Uterus (tissue), 4 donors: ENCODE measurements around the gene CCDC188. TPM values are rescaled to one million over a fixed set of nuclear protein-coding genes. Genes with fewer than 3 reads are reported as not detected.

Experiments
- DNase-seq, 2 donors: peaks; one replicate each; pipeline ENCODE4 v3.0.0-alpha.2; 2019 to 2020
- H3K27ac ChIP-seq, 2 donors: fragments of 200-600 bp; sonication (generic); 1 replicate in 1 of 2; 2 replicates in 1 of 2; pipeline ENCODE4 v1.5.1; 2016 to 2018
- H3K27me3 ChIP-seq, 2 donors: fragments of 200-600 bp; sonication (generic); one replicate each; pipeline ENCODE4 v1.5.1; 2018 to 2019; ENCODE audit warnings: control low read depth in 1 of 2
- H3K36me3 ChIP-seq, 2 donors: fragments of 200-600 bp; sonication (generic); one replicate each; pipeline ENCODE4 v1.5.1; 2019; ENCODE audit warnings: control low read depth in 1 of 2
- H3K4me1 ChIP-seq, 2 donors: fragments of 200-600 bp; sonication (generic); one replicate each; pipeline ENCODE4 v1.5.1; 2018 to 2019; ENCODE audit warnings: control low read depth in 1 of 2
- H3K4me3 ChIP-seq, 2 donors: fragments of 200-600 bp; sonication (generic); 1 replicate in 1 of 2; 2 replicates in 1 of 2; pipeline ENCODE4 v1.5.1; 2018 to 2019; ENCODE audit warnings: mild to moderate bottlenecking in 1 of 2
- H3K9me3 ChIP-seq, 2 donors: fragments of 200-600 bp; sonication (generic); one replicate each; pipeline ENCODE4 v1.5.1; 2019; ENCODE audit warnings: control low read depth in 1 of 2
- POLR2A ChIP-seq, 2 donors: fragments of 450-650 bp; IDR thresholded peaks; one replicate each; pipeline ENCODE4 v1.6.1; 2016; ENCODE audit warnings: antibody characterized with exemption in 2 of 2, mild to moderate bottlenecking in 1 of 2, moderate library complexity in 1 of 2
- intact Hi-C: fragments of 100-400 bp; cut with DNase I; formaldehyde crosslinking; loops from one replicate; pipeline ENCODE4 v1.15.1; 2023; ENCODE audit warnings: low total_unique reads
- total RNA-seq, 4 donors: library from RNA; depleted of rRNA in 3 of 4; stranded (reverse); fragments of >200 nt in 3 of 4; gene quantifications; one replicate each; pipeline versions ENCODE4 v1.1.0 to v1.2.4, GENCODE V29; 2014 to 2023
- TF ChIP-seq, protein P1 (sequence below), 4 experiments: fragments of 200-600 bp in 2 of 4; fragments of 450-650 bp in 2 of 4; sonication (generic) in 2 of 4; IDR thresholded peaks; one replicate each; pipeline ENCODE4 v1.5.1; 2016 to 2019; ENCODE audit warnings: antibody characterized with exemption in 4 of 4, mild to moderate bottlenecking in 2 of 4, moderate library complexity in 1 of 4
- donor health status: DM: yes; HTN: yes; CAD: no.

CCDC188 gene
- total RNA-seq, 4 donors from 2014 or later: 2.7 to 4.3 TPM; not detected in 2

DNA sequence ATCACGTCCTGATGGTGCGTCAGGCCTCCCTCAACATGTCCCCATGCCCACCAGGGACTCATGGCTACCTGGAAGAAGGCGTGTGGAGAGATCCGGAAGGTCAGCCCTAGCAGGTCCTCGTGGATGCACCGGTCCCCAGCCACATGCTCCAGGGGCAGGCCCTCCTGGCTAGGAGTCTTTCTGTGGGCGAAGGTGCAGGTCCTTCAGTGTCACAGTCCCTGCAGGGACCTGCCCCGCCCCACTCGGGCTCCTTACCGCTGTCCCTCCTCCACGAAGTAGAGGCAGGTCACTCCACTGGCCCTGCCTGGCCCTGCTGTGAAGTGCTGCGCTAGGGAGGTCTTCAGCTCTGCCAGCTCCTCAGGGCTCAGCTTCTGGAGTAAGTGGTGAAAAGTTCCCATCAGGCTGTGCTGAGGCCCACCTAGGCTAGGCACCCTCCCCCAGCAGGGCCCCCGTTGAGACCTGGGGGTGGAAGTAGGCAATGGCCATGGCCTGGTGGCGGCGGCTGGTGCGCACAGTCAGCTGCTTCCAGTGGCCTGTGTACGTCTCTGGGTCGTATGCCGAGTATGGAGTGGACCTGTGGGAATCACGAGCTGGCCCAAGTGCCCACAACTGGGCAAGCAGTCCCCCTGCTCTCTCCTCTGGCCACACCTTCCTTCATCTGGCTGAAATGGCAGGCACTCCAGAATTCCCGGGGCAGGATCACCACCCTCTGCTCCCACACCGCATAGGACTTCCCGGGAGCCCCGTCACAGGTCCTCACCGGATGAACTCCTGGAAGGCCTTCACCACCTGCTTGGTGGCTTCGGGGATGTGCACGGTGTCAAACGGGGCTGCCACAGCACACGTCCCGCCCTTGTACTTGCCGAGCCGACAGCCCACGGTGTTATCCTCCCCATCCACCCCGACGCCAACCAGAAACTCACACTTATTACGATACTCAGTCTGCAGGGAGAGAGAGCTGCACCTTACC is 36.1 kb downstream of the CCDC188 start:
- intact Hi-C loops: loop anchor here (10.0 kb wide), 1 partner anchor 140 kb away; no protein-coding TSS in a partner anchor
- DNase-seq: no peak
- no peaks in the 10 kb centered on the region for H3K9me3 ChIP-seq
- H3K4me1 ChIP-seq: peaks cover 4 to 7% of the 10 kb centered on the region in 2 donors
- no peak overlapping the region for H3K4me3 ChIP-seq
- H3K27me3 ChIP-seq: no peaks in the 10 kb centered on the region
- H3K36me3 ChIP-seq: no peaks in the 10 kb centered on the region
- no peak for TF ChIP-seq POLR2A (IDR thresholded peaks at IDR 0.05)
- TF ChIP-seq, protein P1, sequence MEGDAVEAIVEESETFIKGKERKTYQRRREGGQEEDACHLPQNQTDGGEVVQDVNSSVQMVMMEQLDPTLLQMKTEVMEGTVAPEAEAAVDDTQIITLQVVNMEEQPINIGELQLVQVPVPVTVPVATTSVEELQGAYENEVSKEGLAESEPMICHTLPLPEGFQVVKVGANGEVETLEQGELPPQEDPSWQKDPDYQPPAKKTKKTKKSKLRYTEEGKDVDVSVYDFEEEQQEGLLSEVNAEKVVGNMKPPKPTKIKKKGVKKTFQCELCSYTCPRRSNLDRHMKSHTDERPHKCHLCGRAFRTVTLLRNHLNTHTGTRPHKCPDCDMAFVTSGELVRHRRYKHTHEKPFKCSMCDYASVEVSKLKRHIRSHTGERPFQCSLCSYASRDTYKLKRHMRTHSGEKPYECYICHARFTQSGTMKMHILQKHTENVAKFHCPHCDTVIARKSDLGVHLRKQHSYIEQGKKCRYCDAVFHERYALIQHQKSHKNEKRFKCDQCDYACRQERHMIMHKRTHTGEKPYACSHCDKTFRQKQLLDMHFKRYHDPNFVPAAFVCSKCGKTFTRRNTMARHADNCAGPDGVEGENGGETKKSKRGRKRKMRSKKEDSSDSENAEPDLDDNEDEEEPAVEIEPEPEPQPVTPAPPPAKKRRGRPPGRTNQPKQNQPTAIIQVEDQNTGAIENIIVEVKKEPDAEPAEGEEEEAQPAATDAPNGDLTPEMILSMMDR (IDR thresholded peaks at IDR 0.05): no peak
- no peak overlapping the region for H3K27ac ChIP-seq

DNA sequence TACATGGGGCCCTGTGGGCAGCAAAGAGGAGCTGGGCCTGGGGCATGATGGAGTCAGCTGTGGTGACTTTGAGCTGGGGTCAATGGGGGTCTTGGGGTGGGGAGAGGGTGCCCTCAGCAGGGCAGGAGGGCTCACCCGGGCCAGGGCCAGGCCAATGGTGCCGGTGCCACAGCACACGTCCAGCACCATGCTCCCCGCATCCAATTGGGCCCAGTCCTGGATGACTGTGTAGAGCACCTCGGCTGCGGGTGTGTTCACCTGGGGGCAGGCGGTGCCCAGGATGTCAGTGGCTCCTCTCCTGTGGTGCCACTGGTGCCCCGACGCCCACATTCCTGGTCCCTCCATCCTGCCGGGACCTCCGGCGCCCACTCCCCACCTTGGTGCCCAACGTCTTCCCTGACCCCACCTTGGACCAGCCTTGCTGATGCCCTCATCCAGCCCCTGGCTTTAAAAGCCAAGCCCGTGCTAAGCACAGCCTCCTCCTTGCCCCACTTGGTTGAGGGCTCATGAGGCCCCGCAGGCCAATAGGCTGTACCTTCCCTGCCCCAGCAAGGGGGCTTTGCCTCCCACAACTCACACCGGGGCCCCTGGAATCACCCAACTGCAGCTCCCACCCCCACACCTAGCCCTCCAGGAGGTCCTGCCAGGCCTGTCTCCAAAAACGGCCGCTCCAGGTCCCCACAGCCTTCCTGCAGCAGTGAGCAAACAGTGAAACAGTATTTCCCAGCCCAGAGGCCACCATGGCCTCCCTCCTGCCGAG is 37.1 kb downstream of the CCDC188 start:
- no peak overlapping the region for H3K4me3 ChIP-seq
- TF ChIP-seq, protein P1 (IDR thresholded peaks at IDR 0.05): no peak
- TF ChIP-seq POLR2A (IDR thresholded peaks at IDR 0.05): no peak
- H3K9me3 ChIP-seq: no peaks in the 10 kb centered on the region
- H3K4me1 ChIP-seq: peaks cover 4 to 7% of the 10 kb centered on the region in 2 donors
- DNase-seq: no peak
- H3K36me3 ChIP-seq: no peaks in the 10 kb centered on the region
- no peaks in the 10 kb centered on the region for H3K27me3 ChIP-seq
- intact Hi-C loops: loop anchor here (10.0 kb wide), 1 partner anchor 139 kb away; no protein-coding TSS in a partner anchor
- H3K27ac ChIP-seq: no peak overlapping the region

DNA sequence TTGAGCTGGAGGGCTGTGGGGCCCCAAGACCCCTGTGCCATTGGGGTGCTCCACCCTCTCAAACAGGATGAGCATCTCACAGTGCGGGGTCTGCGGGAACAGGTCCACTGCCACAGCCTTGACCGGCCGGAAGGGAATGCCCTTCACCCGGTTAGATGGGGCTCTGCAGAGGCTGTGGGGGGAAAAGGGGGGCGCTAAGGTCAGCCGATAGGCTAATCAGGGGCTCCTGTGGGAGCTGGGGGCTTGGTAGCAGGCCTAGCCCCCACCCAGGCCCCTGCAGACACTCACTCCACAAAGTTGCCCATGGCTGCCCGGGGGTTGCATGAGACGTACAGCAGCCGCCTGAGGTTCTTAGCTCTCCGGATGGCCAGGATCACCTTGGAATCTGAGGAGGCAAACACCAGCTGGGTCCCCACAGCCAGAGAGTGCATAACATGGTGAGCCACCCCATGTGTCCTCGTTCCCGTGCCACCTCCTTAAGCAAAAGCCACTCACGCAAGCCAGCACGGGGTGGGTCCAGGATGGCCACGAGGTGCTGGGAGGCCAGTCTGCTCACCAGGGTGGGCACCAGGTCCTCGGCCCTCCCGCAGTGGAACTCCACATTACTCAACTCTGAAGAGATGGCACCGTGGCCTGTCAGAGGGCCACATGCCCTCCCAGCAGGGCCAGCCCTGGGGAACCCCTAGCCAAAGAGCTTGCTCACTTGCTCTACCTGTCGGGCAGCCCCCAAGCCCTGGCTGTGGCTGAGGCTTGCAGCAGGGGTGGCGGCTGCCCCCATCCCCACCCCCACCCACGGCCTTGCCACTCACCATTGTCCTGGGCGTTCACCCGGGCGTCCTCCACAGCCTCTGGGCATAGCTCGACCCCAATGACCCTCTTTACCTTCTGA is 38.0 kb downstream of the CCDC188 start:
- Histone ChIP-seq H3K27me3 (no peaks in the 10 kb centered on the region), H3K36me3 (no peaks in the 10 kb centered on the region), H3K9me3 (no peaks in the 10 kb centered on the region), H3K27ac (no peak overlapping the region), H3K4me3 (no peak overlapping the region), H3K4me1 (peaks cover 4 to 7% of the 10 kb centered on the region in 2 donors)
- TF ChIP-seq, protein P1 (IDR thresholded peaks at IDR 0.05): no peak
- no peak for TF ChIP-seq POLR2A (IDR thresholded peaks at IDR 0.05)
- intact Hi-C loops: loop anchor here (10.0 kb wide), 1 partner anchor 138 kb away; no protein-coding TSS in a partner anchor
- DNase-seq: no peak

DNA sequence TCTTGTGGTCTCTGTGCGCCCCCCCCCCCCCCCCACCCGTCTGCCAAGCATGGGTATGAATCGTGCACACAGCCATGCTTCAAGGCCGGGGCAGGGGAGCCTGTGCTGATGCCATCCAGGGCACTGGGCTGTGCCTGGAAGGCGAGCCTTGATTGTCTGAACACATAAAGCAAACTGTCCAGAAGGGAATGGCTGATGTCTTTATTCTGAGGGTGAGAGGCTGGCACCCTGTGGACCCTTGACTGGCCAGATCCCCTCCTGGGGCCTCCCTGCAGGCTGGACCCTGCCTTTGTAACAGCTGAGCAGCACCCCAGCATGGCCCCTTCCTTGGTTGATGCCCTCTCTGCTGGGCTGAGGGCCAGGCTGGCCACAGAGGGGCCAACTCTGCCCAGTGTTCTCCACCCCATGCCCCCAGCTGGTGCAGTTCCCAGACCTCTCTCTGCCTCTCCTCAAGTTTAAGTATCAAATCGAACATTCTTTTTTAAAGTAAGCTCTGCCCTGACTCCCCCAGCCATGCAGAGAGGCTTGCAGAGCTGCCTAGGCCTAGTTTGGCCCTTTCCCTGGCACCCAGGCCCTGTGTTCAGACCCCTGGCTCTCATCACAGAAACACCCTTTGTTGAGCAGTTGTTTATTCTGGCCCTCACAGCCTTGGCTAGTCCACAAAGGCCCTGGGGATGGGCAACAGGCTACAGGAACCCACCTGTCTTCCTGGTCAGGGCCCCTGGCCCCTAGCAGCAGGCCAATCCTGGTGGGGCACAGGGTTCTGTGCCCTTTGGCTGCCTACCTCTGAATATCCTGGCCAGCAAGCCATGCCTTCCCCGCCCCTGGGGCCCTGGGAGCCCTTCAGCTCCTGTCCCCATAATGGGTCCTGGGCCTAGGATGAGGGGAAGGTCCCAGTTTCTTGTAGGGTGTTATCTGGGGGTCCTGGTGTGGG is 38.9 kb downstream of the CCDC188 start:
- Histone ChIP-seq H3K27ac (no peak overlapping the region), H3K4me1 (peaks cover 4 to 7% of the 10 kb centered on the region in 2 donors), H3K36me3 (no peaks in the 10 kb centered on the region), H3K9me3 (no peaks in the 10 kb centered on the region), H3K27me3 (no peaks in the 10 kb centered on the region), H3K4me3 (no peak overlapping the region)
- no peak for DNase-seq
- TF ChIP-seq, protein P1 (IDR thresholded peaks at IDR 0.05): no peak
- no peak for TF ChIP-seq POLR2A (IDR thresholded peaks at IDR 0.05)
- intact Hi-C loops: loop anchor here (10.0 kb wide), 1 partner anchor 137 kb away; no protein-coding TSS in a partner anchor
